Measurements from ENCODE around the gene FNDC10. TPM values are rescaled to one million over a fixed set of nuclear protein-coding genes. Genes with fewer than 3 reads are reported as not detected.

The FNDC10 gene
- total RNA-seq, 1 experiment from 2014 or later, result 15.2 TPM

- Histone ChIP-seq H2BK120ac (ENCODE audit: low read depth, low read length, poor library complexity, severe bottlenecking) (no peak overlapping the region), H4K8ac (replicated peaks; ENCODE audit: insufficient read length, low read depth, low read length) (no peak overlapping the region), H3K9ac (ENCODE audit: extremely low read depth, insufficient read length, low read length) (no peak overlapping the region), H3K4me2 (ENCODE audit: insufficient read depth, insufficient read length, low read length) (no peak overlapping the region), H3K4me1 (ENCODE audit: insufficient read depth, low read length) (no peaks in the 10 kb centered on the region), H3T11ph (ENCODE audit: low read length) (no peak overlapping the region), H4K91ac (ENCODE audit: insufficient read length, low read depth, low read length) (no peak overlapping the region), H2BK12ac (ENCODE audit: insufficient read length, low read depth, low read length) (no peak overlapping the region), H3K56ac (ENCODE audit: insufficient read length, low read depth, low read length) (no peak overlapping the region), H3K4ac (ENCODE audit: low read depth, low read length) (no peak overlapping the region), H3K9me3 (ENCODE audit: control insufficient read depth, low read depth, low read length) (no peaks in the 10 kb centered on the region), H3K79me1 (ENCODE audit: insufficient read depth, low read depth, low read length, poor library complexity, severe bottlenecking) (no peaks in the 10 kb centered on the region), H2AFZ (ENCODE audit: low read length) (no peak overlapping the region), H4K20me1 (ENCODE audit: control insufficient read depth, insufficient read depth, insufficient read length) (no peaks in the 10 kb centered on the region), H2BK20ac (ENCODE audit: low read depth, low read length, poor library complexity, severe bottlenecking) (no peak overlapping the region), H3K27ac (ENCODE audit: insufficient read length, low read depth, low read length) (no peak overlapping the region), H3K79me2 (ENCODE audit: insufficient read depth, low read length) (no peaks in the 10 kb centered on the region), H3K23me2 (ENCODE audit: insufficient read length, low read depth, low read length, poor library complexity, severe bottlenecking) (peaks cover 4% of the 10 kb centered on the region), H2BK5ac (ENCODE audit: insufficient read length, low read length) (no peak overlapping the region), H3K23ac (ENCODE audit: insufficient read length, low read depth, low read length) (no peak overlapping the region), H3K18ac (ENCODE audit: insufficient read length, low read depth, low read length) (no peak overlapping the region), H3K27me3 (ENCODE audit: insufficient read depth, low read length) (no peaks in the 10 kb centered on the region; the same call in 1 of the 2 replicates), H2BK15ac (ENCODE audit: low read depth, low read length) (no peak overlapping the region), H4K5ac (ENCODE audit: insufficient read length, low read depth, low read length) (no peak overlapping the region), H3K14ac (ENCODE audit: insufficient read depth, low read length) (no peak overlapping the region), H2AK5ac (ENCODE audit: insufficient read length, low read length) (no peak overlapping the region)
- Mint-ChIP-seq H3K9me3 (no peaks in the 10 kb centered on the region; a peak in 1 of 5 replicates), H3K27me3 (ENCODE audit: low read depth) (peaks cover 33% of the 10 kb centered on the region), H3K27ac (no peak overlapping the region), H3K4me1 (peaks cover 4 to 10% of the 10 kb centered on the region in 2 experiments), H3K36me3 (ENCODE audit: insufficient read depth in 1 of 3, low read depth in 3 of 3) (no peaks in the 10 kb centered on the region), H3K4me3 (no peak overlapping the region)
- WGBS (ENCODE audit: extremely low coverage, insufficient read length, low lambda C conversion rate), result no CpG with 5 or more reads among the region's 10 CpGs
- TF ChIP-seq CTCF (conservative IDR thresholded peaks at IDR 0.05), result no peak
- DNase-seq, result no peak
These were observed 5.2 kb downstream of the FNDC10 start for GRCh38 chr1:1594602-1595260.
